Hematopoietic multipotent progenitor cell treated with erythropoietin and hydrocortisone succinate and interleukin-3 and kit ligand, for 8 days (in vitro differentiated cells): ENCODE measurements around the gene NPAS3.

ENCODE experiments used
- DNase-seq: peaks from one replicate; pipeline ENCODE4 v3.0.0-alpha.2; 2015

The NPAS3 gene

DNA sequence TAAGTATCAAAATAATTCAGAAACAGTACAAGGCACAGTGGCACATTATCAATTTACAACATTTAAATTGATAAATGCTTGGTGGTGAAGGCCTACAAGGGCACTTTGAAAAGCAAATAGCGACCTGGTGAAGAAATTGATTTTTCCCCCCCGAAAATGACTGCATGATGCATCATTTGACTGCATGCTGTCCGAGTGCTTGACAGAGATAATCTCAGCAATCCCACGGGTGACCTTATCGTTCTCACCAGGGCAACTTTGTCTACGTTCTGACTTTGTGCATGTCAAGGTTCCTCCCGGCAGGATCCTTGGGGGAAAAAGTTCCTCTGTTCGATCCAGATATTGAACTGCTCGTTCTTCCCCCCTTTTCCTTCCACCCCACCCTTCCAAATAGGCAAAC, 627.4 kb downstream of the NPAS3 start:
- peak; percentile 57 for DNase-seq

DNA sequence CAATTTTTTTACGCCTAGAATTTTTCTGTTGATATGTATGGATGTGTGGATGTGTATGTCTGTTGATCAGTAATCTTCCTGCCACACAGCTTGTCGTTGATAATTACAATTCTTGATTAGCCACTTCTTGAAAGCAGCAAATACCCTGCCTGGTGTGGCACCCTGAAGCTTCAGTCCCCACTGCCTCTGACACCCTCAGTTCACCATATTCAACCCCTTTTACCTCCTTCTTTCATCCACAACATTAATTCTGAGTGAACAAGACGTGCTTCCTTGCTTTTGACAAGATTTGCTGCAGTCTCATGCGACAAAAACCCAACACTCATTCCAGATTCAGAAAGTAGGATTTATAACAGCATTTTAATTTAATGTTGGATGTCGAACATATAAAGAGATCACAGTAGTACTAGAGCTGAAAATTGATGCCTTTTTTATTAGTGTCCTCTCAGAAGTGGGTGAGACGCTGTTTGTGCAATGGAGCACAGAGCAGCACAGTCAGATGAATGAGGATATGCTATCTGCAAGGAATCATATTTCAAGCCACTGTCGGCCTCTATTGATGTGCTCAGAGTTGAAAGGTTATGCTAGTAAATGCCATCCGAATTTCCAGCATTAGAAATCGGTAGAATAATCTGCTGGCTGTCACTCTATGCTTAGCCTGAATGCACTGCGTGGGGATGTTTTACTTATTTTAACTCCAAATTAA, 628.5 kb downstream of the NPAS3 start:
- DNase-seq, result no peak

- no peak for DNase-seq
Observed at GRCh38 chr14:33567731-33568130, 629.1 kb downstream of the NPAS3 start.

- peak; percentile 17 for DNase-seq
Observed at GRCh38 chr14:33568935-33569579, 630.4 kb downstream of the NPAS3 start.

DNA sequence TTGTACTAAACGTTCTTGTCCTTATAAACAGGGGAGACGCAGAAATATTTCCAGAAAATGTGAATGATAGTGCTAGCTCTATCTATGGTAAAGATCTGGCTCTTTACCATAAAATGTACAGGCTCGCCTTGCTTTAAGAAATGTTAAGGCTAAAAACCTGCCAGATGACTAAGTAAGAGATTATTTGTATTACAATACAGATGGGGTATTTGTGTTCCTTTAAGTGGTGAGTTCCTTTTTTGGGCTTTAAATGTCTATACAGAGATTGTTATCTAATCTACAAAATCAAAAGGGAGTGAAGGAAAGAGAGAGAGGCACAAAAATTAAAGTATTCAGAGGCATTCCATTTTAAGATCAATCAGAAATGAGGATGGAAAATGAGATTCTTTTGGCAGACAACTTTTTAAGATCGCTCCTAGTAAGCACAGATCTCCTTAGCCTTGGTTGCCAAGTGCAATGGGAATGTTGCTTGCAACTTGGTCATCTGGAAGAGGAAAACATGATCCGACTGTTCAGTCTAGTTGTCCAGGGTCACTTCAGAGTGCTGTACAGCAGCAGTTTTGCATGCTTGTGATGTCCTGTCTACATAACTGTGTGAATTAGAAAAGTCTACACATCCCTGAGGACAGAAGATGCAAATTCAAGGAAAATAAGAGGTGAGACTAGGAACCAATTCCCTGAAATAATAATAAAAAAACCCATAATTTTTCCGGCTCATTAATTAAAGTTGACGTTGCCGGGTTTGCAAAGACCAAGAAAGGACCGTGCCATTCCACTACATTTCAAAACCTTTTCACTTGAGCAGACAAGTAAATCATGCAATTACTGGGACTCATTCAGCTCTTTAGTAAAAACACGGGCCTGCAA, 631.4 kb downstream of the NPAS3 start:
- DNase-seq, result no peak

DNA sequence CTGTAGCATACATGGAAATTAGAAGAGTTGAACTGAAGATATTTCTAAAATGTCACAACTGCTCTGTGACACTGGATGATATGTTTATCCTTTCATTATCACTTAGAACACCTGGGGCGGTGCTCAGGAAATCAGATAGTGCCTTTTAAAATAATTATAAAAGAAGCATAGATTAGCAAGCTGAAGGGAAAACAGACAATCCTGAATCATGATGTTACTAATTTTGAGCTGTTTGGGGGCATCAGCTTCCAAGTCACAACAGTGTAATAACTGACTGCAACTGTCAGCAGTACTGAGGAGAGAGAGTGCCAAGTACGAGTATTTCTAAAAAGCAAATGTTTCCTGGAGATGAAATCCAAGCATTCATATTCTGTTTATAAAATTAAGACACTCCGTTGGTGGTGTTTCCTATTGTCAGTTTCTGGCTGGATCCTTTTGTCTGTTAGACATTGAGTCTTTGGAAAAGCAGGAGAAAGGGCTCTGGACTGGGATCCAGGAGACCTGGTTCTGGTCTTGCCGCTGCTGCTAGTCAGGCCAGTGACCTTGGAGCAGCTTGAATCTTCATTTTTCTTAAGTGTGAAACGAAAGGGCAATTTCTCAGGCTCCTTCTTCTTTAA, 632.1 kb downstream of the NPAS3 start:
- DNase-seq, result peak; percentile 43

DNA sequence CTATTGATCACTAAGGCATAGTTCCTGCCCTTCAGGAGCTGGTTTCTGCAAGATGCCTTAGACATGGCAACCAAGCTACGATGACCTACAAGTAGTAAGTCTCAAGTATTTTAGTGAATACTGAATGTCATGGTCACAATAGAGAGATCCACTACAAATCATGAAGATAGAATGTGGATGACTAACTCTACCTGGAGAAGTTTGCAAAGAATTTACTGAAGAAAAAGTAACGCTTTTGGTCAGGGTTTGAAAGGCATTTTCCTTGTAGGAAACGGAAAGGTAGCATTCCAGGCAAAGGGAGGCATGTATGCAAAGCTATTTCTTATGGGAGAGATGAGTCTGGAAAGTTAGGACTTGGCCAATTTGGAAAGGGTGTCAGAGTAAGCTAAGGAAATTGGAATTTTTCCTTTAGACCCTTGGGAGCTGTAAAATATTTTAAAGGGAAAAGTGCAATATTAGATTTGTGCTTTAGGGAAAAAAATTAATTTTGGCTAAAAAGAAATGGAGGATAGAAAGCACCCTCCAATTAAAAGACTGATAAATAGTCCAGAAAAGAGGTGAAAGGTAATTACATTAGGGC, 634.7 kb downstream of the NPAS3 start:
- no peak for DNase-seq

DNA sequence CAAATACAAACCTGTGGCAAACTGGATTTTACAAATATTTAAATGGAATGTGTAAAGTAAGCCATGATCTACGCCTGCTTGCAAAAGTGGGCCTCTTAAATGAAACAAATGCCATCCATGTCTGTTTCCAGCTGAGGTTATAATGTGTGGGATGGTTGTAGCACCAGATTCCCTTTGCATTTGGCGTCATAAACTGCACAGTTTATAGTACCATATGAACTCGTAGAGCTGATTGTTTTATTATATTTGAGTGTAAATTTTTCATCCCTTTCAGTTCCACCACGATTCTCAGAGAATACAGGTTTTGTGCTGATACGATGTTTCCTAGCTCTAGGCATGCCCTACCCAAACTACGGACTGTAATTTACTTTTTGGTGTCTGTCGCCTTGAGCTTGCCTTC, 637.3 kb downstream of the NPAS3 start:
- no peak for DNase-seq

DNA sequence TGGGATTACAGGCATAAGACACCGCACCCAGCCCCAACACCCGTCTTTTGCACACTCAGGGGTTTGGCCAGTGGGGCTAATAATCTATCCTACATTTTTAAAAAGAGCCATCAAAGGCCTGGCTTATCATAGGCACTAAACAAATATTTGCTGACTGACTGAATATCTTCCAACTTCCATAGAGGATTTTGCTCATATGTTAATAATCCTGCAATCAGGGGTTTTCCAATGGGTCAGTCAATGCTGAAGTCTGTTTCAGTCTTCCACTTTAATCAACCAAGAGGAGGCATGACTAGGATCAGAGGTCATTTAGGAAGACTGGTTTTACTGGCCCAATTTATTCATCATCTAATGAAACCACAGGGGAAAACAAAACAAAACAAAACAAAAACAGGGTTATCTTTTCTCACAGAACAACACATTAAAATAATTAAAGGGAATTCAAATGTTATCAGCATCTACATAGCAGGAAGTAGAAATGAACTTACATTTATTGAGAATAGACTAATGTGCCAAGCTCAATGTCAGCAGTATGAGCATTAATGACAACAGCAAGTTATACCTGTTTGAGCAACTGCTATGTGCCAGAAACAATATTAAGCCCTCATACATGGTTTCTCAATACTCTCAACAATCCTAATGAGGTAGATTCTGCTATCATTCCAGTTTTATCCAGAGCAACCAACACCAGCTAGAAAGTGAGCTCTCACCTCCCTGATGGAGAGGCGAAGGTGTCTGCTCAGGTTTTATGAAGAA, 640.0 kb downstream of the NPAS3 start:
- DNase-seq, result no peak

DNA sequence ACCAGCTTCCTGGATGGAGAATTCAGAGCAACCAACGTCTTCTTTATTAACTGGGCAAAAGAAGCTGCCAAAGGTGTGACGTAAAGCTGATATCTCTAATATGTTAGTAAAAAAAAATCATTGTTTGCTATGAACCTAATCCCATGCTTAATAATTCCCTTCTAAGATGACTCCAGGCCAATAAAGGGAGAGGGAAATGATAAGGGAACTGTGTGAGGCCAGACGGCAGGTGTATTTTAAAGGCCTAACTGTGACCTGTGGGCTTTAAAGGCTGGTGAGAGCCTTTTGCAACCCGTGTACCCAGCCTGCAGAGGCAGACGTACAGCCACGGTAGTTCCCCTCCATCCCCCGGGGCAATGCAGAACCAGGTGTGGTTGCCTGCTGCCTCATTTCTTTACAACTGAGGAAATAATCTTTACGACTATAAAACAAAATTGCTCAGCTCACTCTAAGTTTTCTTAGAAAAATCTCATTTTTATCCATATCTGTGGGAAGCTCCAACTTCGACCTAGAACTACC, 641.6 kb downstream of the NPAS3 start:
- no peak for DNase-seq

- no peak for DNase-seq
Observed at GRCh38 chr14:33580841-33581240, 642.2 kb downstream of the NPAS3 start.

GRCh38 chr14:33584697-33585096, 646.0 kb downstream of the NPAS3 start:
- DNase-seq, result no peak

- DNase-seq, result no peak
Observed at GRCh38 chr14:33586806-33587205, 648.1 kb downstream of the NPAS3 start.

DNA sequence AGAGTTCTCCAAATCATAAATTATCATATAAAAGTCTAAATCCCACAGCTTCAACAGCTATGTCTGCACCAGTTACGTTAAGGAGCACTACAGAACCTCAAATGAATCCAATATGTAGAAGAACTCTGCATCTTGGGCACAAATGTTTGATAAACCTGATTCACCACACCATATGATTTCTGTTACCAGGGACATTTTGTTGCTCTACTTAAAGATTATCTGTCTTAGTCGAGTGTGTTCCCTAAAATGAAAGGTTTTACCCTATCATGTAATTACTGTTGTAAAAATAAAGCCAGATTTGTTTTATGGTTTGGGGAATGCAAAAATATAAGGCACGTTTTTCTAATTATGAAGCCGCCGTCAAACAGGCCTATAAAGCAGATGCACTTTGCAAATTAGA, 649.1 kb downstream of the NPAS3 start:
- DNase-seq, result no peak

DNA sequence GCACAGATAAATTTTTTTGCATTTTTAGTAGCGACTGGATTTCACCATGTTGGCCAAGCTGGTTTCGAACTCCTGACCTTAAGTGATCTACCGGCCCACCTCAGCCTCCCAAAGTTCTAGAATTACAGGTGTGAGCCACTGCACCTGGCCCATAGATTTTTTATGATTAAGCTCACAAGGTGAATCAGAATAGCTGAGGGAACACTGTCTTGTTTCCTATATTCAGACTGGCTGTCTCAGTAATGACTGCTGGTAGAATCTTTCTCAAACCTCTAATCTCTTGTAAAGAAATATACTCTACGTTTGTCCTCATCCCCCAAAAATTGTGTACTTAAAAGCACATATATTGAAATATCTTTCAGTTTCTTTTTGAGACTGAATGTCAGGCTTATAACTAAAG, 650.1 kb downstream of the NPAS3 start:
- DNase-seq, result no peak

DNA sequence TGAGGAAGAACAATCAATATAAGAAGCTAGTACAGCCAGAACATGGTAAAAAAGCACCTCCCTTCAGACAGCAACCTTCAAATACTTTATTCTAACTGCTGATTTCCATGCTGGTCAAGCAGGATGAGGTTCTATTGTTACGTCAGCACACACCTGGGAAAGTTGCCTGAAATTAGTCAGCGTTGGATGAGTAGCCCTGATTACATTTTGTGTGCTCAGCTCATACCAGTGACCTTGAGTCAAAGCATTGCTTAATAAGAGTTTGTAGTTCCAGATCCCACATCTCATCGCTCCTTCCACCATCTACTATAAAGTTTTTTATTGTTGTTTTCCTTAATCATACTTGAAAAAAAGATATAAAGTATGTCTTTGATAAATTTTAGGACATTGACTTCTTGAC, 650.7 kb downstream of the NPAS3 start:
- DNase-seq, result no peak

DNA sequence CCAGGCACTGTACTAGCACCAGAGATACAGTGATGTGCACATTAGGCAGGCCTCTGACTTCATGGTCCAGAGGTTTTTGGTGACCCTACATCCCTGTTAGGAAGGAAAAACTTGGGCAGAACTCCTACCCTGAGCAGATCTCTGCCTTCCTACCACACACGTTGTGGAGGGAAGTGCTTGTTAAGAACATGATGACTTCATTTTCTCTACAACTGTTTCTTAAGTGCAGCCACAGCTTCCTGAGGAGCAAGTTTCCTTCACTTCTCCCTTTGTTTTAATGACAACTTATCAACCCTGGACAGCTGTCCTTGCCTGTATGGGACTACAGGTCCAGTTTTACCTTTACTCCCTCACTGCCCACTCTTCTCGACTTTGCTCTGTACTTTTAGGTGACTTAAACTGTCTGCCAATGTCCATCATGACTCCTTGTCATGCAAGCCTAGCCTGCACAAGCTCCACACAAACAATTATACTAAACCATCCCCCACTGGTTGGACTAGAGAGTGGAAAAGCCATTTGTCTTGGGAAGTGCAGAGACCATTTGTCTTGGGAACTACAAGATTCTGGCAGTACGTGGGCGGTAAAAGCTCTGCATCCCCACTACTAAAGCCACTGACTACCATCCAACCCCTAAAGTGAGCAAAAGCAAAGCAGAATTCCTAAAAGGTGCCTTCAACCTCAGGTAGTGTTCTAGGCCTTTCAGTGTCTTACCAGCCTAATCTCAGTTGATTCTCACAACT, 652.4 kb downstream of the NPAS3 start:
- DNase-seq, result no peak

- DNase-seq, result no peak
Observed at GRCh38 chr14:33592297-33592696, 653.6 kb downstream of the NPAS3 start.

- no peak for DNase-seq
Observed at GRCh38 chr14:33596211-33597080, 657.8 kb downstream of the NPAS3 start.

GRCh38 chr14:33598582-33598981, 659.9 kb downstream of the NPAS3 start:
- DNase-seq, result no peak
